Thyroid gland (tissue), 4 donors: ENCODE results near the gene CTNNA3. TPM values are rescaled to one million over a fixed set of nuclear protein-coding genes. Genes with fewer than 3 reads are reported as not detected.
A peak's percentile ranks its signal among the peaks of the same experiment; 100 is the strongest.

ENCODE experiments used
- DNase-seq, 2 donors: peaks; one replicate each; pipeline ENCODE4 v3.0.0-alpha.2; 2019
- H3K27ac ChIP-seq, 3 donors: fragments of 200-600 bp; sonication (generic); 1 replicate in 2 of 3; 2 replicates in 1 of 3; pipeline ENCODE4 v1.5.1; 2016 to 2019; ENCODE audit warnings: mild to moderate bottlenecking in 1 of 3, moderate library complexity in 1 of 3
- H3K27me3 ChIP-seq: fragments of 200-600 bp; sonication (generic); one replicate; pipeline ENCODE4 v1.5.1; 2019
- H3K36me3 ChIP-seq, 2 donors: fragments of 200-600 bp; sonication (generic); one replicate each; pipeline ENCODE4 v1.5.1; 2016 to 2019
- H3K4me1 ChIP-seq, 2 donors: fragments of 200-600 bp; sonication (generic); one replicate each; pipeline ENCODE4 v1.5.1; 2017 to 2019
- H3K4me3 ChIP-seq, 3 donors: fragments of 200-600 bp; sonication (generic); replicated peaks in 1 of 3; 1 replicate in 2 of 3; 2 replicates in 1 of 3; pipeline ENCODE4 v1.5.1; 2016; ENCODE audit warnings: mild to moderate bottlenecking in 1 of 3
- H3K9me3 ChIP-seq: fragments of 200-600 bp; sonication (generic); one replicate; pipeline ENCODE4 v1.5.1; 2017
- POLR2A ChIP-seq, 2 donors: fragments of 450-650 bp; IDR thresholded peaks; one replicate each; pipeline ENCODE4 v1.6.1; 2017; ENCODE audit warnings: antibody characterized with exemption in 2 of 2, mild to moderate bottlenecking in 2 of 2, moderate library complexity in 1 of 2
- WGBS, 2 donors: methylation state at CpG; one replicate each; pipeline ENCODE4 v1.1.5; 2017; 5-methylcytosine and 5-hydroxymethylcytosine counted together
- intact Hi-C: fragments of 100-400 bp; cut with DNase I; formaldehyde crosslinking; loops from one replicate; pipeline ENCODE4 v1.15.1; 2023
- total RNA-seq, 4 donors: library from RNA; depleted of rRNA; stranded (reverse); fragments of >200 nt; gene quantifications; one replicate each; pipeline ENCODE4 v1.2.3, GENCODE V29; 2016
- TF ChIP-seq, protein P1 (sequence below), 6 experiments: fragments of 200-600 bp in 3 of 6; fragments of 450-650 bp in 3 of 6; sonication (generic) in 3 of 6; IDR thresholded peaks; one replicate each; pipeline ENCODE4 v1.5.1; 2016 to 2019; ENCODE audit warnings: antibody characterized with exemption in 6 of 6, mild to moderate bottlenecking in 2 of 6, inconsistent platforms in 1 of 6, moderate library complexity in 1 of 6

CTNNA3 gene
- total RNA-seq, 4 donors from 2014 or later = 0.11 to 0.79 (median 0.13) TPM; not detected in 1

GRCh38 chr10:66642217-66642616, 1053.8 kb downstream of the CTNNA3 start:
- no peak for TF ChIP-seq POLR2A (IDR thresholded peaks at IDR 0.05)
- TF ChIP-seq, protein P1, sequence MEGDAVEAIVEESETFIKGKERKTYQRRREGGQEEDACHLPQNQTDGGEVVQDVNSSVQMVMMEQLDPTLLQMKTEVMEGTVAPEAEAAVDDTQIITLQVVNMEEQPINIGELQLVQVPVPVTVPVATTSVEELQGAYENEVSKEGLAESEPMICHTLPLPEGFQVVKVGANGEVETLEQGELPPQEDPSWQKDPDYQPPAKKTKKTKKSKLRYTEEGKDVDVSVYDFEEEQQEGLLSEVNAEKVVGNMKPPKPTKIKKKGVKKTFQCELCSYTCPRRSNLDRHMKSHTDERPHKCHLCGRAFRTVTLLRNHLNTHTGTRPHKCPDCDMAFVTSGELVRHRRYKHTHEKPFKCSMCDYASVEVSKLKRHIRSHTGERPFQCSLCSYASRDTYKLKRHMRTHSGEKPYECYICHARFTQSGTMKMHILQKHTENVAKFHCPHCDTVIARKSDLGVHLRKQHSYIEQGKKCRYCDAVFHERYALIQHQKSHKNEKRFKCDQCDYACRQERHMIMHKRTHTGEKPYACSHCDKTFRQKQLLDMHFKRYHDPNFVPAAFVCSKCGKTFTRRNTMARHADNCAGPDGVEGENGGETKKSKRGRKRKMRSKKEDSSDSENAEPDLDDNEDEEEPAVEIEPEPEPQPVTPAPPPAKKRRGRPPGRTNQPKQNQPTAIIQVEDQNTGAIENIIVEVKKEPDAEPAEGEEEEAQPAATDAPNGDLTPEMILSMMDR (IDR thresholded peaks at IDR 0.05) = no peak
- WGBS, 2 donors = 87 to 88% methylated on average over 1 of the region's 1 CpG
- no peaks in the 10 kb centered on the region for H3K36me3 ChIP-seq
- intact Hi-C loops = no loop called here
- no peak overlapping the region for H3K4me3 ChIP-seq
- no peaks in the 10 kb centered on the region for H3K9me3 ChIP-seq
- DNase-seq = no peak
- no peak overlapping the region for H3K27ac ChIP-seq
- no peaks in the 10 kb centered on the region for H3K27me3 ChIP-seq
- no peaks in the 10 kb centered on the region for H3K4me1 ChIP-seq

GRCh38 chr10:66639371-66639770, 1056.6 kb downstream of the CTNNA3 start:
- no peak overlapping the region for H3K4me3 ChIP-seq
- H3K27ac ChIP-seq = no peak overlapping the region
- H3K27me3 ChIP-seq = no peaks in the 10 kb centered on the region
- no peaks in the 10 kb centered on the region for H3K4me1 ChIP-seq
- intact Hi-C loops = no loop called here
- H3K36me3 ChIP-seq = no peaks in the 10 kb centered on the region
- no peak for DNase-seq
- no peak for TF ChIP-seq POLR2A (IDR thresholded peaks at IDR 0.05)
- TF ChIP-seq, protein P1 (IDR thresholded peaks at IDR 0.05) = no peak
- WGBS, 2 donors = 53 to 55% methylated on average over 1 of the region's 1 CpG
- no peaks in the 10 kb centered on the region for H3K9me3 ChIP-seq

GRCh38 chr10:66637273-66638036, 1058.5 kb downstream of the CTNNA3 start:
- Histone ChIP-seq H3K27me3 (no peaks in the 10 kb centered on the region), H3K4me3 (no peak overlapping the region), H3K4me1 (no peaks in the 10 kb centered on the region), H3K27ac (no peak overlapping the region), H3K36me3 (no peaks in the 10 kb centered on the region), H3K9me3 (no peaks in the 10 kb centered on the region)
- WGBS, 2 donors = 69 to 76% methylated on average over 3 of the region's 3 CpGs
- no peak for DNase-seq
- TF ChIP-seq, protein P1 (IDR thresholded peaks at IDR 0.05) = no peak
- no peak for TF ChIP-seq POLR2A (IDR thresholded peaks at IDR 0.05)
- intact Hi-C loops = no loop called here

- Histone ChIP-seq H3K27ac (no peak overlapping the region), H3K4me3 (no peak overlapping the region), H3K9me3 (no peaks in the 10 kb centered on the region), H3K27me3 (no peaks in the 10 kb centered on the region), H3K4me1 (no peaks in the 10 kb centered on the region), H3K36me3 (no peaks in the 10 kb centered on the region)
- no peak for DNase-seq
- intact Hi-C loops = no loop called here
- TF ChIP-seq POLR2A (IDR thresholded peaks at IDR 0.05) = no peak
- TF ChIP-seq, protein P1 (IDR thresholded peaks at IDR 0.05) = no peak
Measured at GRCh38 chr10:66629996-66630395, 1066.0 kb downstream of the CTNNA3 start.

GRCh38 chr10:66627156-66627555, 1068.8 kb downstream of the CTNNA3 start:
- H3K27ac ChIP-seq = no peak overlapping the region
- intact Hi-C loops = no loop called here
- 32 to 33% methylated on average over 4 of the region's 4 CpGs for WGBS, 2 donors
- TF ChIP-seq, protein P1 (IDR thresholded peaks at IDR 0.05) = peak in 3 of 6 experiments; percentile 38 to 59 (median 48)
- TF ChIP-seq POLR2A (IDR thresholded peaks at IDR 0.05) = no peak
- no peak for DNase-seq
- H3K4me1 ChIP-seq = no peaks in the 10 kb centered on the region
- no peaks in the 10 kb centered on the region for H3K36me3 ChIP-seq
- no peak overlapping the region for H3K4me3 ChIP-seq
- H3K9me3 ChIP-seq = no peaks in the 10 kb centered on the region
- no peaks in the 10 kb centered on the region for H3K27me3 ChIP-seq
